ENCODE measurements around the gene PSMB3. TPM values are rescaled to one million over a fixed set of nuclear protein-coding genes. Genes with fewer than 3 reads are reported as not detected.

The PSMB3 gene
- polyA plus RNA-seq, 1 of the 3 experiments (the other 2 are of a cell fraction), result 533 TPM

DNA sequence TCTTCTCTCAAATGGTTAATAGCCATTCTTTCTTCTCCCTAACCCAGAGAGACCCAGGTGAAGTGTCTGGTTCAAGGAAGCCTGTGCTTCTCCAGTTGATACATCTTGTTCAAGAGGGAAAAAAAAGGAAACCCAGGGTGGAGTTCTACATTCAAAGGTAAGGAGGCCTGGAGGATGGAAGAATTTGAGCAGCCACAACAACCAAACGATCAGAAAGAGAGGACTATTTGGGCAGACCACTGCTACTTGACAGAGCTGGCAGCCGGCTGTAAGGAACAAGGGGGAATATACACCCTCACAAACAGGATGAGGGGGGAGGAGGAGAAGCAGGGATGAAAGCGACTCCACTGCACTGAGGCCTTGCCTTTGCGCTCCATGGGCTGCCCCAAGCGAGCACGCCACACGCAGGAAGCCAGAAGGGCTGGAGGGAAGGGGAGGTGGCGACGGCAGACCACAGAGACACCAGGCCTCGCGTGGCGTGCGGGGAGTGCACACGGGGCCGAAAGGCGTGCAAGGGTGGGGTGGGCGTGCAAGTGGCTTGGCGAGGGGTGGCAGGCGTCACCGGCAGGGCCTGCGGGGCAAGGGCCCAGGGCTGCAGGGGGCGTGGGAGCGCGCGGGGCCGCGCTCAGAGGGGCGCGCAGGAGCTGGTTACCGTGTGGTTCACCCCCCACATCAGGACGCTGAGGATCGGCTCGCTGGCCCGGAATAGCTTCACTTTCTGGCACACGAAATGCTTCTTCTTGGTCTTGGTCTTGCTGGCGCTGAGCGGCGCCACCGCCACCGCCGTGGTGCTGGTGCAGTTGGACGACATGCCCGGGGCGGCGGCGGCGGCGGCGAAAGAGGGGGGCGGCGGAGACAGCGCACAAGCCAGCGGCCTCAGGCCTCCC lies 46.3 kb downstream of the PSMB3 start:
- ChIA-PET POLR2A (interaction anchor here (1.3 kb wide), 1 partner anchor 71 kb away, joined by 6 read pairs; the partner anchor contains the start of gene LASP1), CTCF (interaction anchor here (1.1 to 2.0 kb wide), 5 partner anchors 10 to 376 kb away, joined by 3 to 7 read pairs (median 4); no protein-coding TSS in a partner anchor)
- Histone ChIP-seq H3K9me2 (no peaks in the 10 kb centered on the region), H3K9me3 (no peaks in the 10 kb centered on the region), H2AFZ (ENCODE audit: low read depth) (no peak overlapping the region; the same call in 1 of the 2 replicates), H3K27me3 (ENCODE audit: insufficient read depth) (no peaks in the 10 kb centered on the region), H3K9ac (peak overlapping the region; percentile 98), H3K36me3 (replicated peaks in 1 of 2; ENCODE audit: control insufficient read depth in 1 of 2, insufficient read depth in 2 of 2, low read length in 1 of 2) (peaks cover 28 to 47% of the 10 kb centered on the region in 2 experiments), H3F3A (replicated peaks; ENCODE audit: insufficient read depth) (peaks cover 32% of the 10 kb centered on the region), H4K20me1 (ENCODE audit: insufficient read depth) (peaks cover 24% of the 10 kb centered on the region), H3K4me3 (ENCODE audit: low read depth in 2 of 2, low read length in 1 of 2) (peak overlapping the region; percentile 83 to 85), H3K79me2 (ENCODE audit: insufficient read depth) (peaks cover 54% of the 10 kb centered on the region), H3K27ac (ENCODE audit: low read depth in 2 of 2, low read length in 1 of 2) (peak overlapping the region; percentile 80 to 97), H3K4me1 (ENCODE audit: control insufficient read depth in 1 of 2, insufficient read depth in 2 of 2, low read depth in 1 of 2, low read length in 1 of 2) (peaks cover 6 to 19% of the 10 kb centered on the region in 2 experiments; a peak in 3 of 4 replicates), H3K4me2 (peak overlapping the region; percentile 86)
- no peak for TF ChIP-seq YY1 (IDR thresholded peaks at IDR 0.05; ENCODE audit: low read depth)
- TF ChIP-seq TCF12 (IDR thresholded peaks at IDR 0.05), result no peak
- TF ChIP-seq, protein P1, sequence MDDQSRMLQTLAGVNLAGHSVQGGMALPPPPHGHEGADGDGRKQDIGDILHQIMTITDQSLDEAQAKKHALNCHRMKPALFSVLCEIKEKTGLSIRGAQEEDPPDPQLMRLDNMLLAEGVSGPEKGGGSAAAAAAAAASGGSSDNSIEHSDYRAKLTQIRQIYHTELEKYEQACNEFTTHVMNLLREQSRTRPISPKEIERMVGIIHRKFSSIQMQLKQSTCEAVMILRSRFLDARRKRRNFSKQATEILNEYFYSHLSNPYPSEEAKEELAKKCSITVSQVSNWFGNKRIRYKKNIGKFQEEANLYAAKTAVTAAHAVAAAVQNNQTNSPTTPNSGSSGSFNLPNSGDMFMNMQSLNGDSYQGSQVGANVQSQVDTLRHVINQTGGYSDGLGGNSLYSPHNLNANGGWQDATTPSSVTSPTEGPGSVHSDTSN (IDR thresholded peaks at IDR 0.05), result peak; percentile 22; the same call in 1 of the 2 replicates
- TF ChIP-seq FOXM1 (IDR thresholded peaks at IDR 0.05; ENCODE audit: low read depth), result no peak
- TF ChIP-seq, protein P2, sequence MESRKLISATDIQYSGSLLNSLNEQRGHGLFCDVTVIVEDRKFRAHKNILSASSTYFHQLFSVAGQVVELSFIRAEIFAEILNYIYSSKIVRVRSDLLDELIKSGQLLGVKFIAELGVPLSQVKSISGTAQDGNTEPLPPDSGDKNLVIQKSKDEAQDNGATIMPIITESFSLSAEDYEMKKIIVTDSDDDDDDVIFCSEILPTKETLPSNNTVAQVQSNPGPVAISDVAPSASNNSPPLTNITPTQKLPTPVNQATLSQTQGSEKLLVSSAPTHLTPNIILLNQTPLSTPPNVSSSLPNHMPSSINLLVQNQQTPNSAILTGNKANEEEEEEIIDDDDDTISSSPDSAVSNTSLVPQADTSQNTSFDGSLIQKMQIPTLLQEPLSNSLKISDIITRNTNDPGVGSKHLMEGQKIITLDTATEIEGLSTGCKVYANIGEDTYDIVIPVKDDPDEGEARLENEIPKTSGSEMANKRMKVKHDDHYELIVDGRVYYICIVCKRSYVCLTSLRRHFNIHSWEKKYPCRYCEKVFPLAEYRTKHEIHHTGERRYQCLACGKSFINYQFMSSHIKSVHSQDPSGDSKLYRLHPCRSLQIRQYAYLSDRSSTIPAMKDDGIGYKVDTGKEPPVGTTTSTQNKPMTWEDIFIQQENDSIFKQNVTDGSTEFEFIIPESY (IDR thresholded peaks at IDR 0.05; ENCODE audit: borderline replicate concordance, low read depth), result no peak
- TF ChIP-seq JUND (IDR thresholded peaks at IDR 0.05), result no peak
- TF ChIP-seq, protein P3, sequence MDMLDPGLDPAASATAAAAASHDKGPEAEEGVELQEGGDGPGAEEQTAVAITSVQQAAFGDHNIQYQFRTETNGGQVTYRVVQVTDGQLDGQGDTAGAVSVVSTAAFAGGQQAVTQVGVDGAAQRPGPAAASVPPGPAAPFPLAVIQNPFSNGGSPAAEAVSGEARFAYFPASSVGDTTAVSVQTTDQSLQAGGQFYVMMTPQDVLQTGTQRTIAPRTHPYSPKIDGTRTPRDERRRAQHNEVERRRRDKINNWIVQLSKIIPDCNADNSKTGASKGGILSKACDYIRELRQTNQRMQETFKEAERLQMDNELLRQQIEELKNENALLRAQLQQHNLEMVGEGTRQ (IDR thresholded peaks at IDR 0.05; ENCODE audit: borderline replicate concordance, low read depth, low read length), result no peak
- TF ChIP-seq, protein P4, sequence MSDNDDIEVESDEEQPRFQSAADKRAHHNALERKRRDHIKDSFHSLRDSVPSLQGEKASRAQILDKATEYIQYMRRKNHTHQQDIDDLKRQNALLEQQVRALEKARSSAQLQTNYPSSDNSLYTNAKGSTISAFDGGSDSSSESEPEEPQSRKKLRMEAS (IDR thresholded peaks at IDR 0.05; ENCODE audit: low read depth), result peak; percentile 68
- 0 out of 2 replicates have a peak, but pooled peaks have one; percentile 33 for TF ChIP-seq POLR2AphosphoS5 (IDR thresholded peaks at IDR 0.05; ENCODE audit: low read depth, low read length)
- TF ChIP-seq SIN3A (IDR thresholded peaks at IDR 0.05; ENCODE audit: borderline replicate concordance, low read depth, low read length), result peak; percentile 40; the same call in 1 of the 2 replicates
- TF ChIP-seq MXI1 (IDR thresholded peaks at IDR 0.05; ENCODE audit: low read depth, low read length), result peak; percentile 87
- TF ChIP-seq FOXJ3 (CRISPR knock-in tag; IDR thresholded peaks at IDR 0.05), result 0 out of 2 replicates have a peak, but pooled peaks have one; percentile 58
- TF ChIP-seq EP300 (IDR thresholded peaks at IDR 0.05; ENCODE audit: borderline replicate concordance in 1 of 2, low read depth in 1 of 2, low read length in 1 of 2), result no peak
- no peak for TF ChIP-seq RXRA (IDR thresholded peaks at IDR 0.05; ENCODE audit: borderline replicate concordance, low read depth)
- no peak for TF ChIP-seq RFX5 (IDR thresholded peaks at IDR 0.05; ENCODE audit: low read length)
- TF ChIP-seq TEAD4 (IDR thresholded peaks at IDR 0.05; ENCODE audit: borderline replicate concordance, insufficient read depth), result no peak; the same call in 1 of the 2 replicates
- peak; percentile 23; the same call in 1 of the 2 replicates for TF ChIP-seq CTCF (IDR thresholded peaks at IDR 0.05)
- no peak for TF ChIP-seq EZH2phosphoT487 (IDR thresholded peaks at IDR 0.05; ENCODE audit: borderline replicate concordance, low read depth)
- no peak for TF ChIP-seq CHD2 (IDR thresholded peaks at IDR 0.05; ENCODE audit: low read length, partially characterized antibody)
- WGBS (ENCODE audit: low lambda C conversion rate), result under 1% methylated on average over 20 of the region's 53 CpGs
- DNase-seq, result peak; percentile 78

Data from SK-N-SH (cell line).